ENCODE data around the gene BCAP29.
"Not testable (repeated sequence)": the region's sequence is repeated elsewhere in the genome, so short reads cannot be mapped to it uniquely, and the experiment has no call there.

Gene BCAP29

DNA sequence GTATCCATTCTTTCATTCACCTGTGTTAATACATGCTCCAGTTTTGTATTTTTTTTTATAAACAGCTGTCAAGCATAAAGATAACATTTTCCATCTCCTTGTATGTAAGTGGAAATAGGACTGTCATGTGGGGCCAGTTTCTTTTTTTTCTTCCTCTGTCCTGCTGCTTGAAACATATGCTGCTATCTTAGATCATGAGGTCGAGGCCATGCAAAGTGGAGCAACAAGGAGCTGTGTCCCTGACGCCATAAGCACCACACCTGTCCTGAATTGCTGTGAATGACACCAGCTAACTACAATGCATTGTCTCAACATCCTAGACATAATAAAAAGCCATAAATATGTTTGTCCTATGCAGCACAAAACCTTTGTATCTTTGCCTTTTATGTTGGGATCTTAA, 42.8 kb downstream of the BCAP29 start:
- no peak for DNase-seq (ENCODE audit: low read depth, low spot score)

DNA sequence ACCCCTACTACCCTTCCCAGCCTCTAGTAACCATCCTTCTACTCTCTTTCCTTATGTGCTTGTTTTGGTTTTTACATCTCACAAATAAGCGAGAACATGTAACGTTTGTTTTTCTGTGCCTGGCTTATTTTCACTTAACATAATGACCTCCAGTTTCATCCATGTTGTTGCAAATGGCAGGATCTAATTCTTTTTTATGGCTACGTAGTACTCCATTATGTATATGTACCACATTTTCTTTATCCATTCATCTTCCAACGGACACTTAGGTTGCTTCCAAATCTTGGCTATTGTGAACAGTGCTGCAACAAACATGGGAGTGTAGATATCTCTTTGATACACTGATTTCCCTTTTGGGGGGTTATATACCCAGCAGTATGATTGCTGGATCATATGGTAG, 47.0 kb downstream of the BCAP29 start:
- DNase-seq (ENCODE audit: low read depth, low spot score): no peak

DNA sequence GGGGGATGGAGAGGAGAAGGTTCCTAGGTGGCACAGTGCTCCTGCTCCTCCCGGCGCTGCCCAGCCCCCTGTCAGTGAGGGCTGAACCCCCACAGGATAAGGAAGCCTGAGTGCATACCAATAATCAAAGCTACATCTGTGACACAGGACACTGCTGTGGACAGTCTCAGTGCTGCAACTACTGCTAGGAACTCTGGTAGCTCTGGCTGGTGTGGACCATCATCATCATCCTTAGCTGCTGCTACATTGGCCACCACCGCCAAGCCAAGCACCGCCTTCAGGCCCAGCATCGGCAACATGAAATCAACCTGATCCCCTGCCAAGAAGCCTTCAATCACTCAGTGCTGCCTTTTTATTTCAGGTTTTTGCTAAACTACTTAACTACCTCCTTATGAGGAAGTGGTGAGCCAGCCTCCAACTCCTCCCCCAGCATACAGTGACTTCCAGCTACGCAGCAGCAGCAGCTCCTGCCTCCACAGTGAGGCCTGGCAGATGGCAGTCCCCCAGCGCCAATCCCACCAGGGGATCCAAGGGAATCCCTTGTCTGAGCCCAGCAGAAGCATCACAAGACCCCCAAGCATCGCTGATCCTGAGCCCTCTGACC, 48.5 kb downstream of the BCAP29 start:
- DNase-seq (ENCODE audit: low read depth, low spot score): no peak

GRCh38 chr7:107630342-107630741, 50.3 kb downstream of the BCAP29 start:
- DNase-seq (ENCODE audit: low read depth, low spot score): no peak

DNA sequence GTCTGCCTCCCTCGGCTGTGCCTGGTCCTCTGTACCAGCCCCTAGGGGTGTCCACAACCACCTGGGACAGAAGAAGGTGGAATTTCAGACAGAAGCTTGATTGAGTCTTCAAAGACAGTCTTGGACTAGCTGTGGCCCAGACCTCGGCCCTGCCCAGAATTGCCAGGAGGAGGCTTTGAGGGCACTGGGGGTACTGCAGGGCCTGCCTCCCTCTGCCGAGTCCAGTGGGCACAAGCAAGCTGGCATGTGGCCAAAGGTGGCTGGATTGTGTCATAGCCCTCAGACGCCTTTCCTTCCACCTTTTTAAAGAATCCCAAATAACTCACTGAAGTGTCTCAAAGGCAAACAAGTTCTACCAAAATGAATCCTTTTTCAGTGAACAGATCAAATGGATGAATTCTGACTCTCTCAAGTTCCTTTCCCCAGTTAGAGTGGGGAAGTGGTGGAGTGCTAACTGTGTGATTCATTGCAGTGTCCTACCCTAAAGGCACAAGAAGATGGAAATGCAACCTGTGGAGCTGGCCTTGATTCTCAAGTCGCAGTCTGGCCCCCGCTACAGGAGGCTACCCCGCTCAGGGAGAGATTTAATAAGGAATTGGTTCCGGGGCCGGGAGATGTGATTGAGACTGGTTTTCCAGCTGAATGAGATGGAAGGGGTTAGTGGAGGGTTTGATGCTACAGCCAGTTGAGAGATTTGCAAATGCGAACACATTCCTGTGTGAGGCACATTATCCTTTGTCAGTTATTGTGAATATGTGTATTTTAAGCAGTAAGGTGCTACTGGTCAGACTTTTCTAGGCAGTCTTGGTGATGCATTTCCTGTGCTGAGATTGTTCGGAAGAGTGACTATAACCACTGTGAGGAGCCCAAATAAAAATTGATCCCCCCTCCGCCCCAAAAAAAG, 51.8 kb downstream of the BCAP29 start:
- DNase-seq (ENCODE audit: low read depth, low spot score): no peak

DNA sequence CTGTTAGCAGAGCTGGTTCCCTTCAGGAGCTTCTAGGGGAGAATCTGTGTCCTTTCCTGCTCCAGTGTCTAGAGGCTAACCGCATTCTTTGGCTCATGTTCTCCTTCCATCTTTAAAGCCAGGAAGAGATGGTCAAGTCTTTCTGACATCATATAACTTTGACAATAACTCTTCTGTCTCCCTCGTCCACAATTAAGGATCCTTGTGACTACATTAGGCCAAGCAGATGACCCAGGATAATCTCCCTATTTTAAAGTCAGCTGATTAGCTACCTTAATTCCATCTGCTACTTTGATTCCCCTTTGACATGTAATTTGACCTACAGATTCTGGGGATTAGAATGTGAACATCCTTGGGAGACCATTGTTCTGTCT, 52.4 kb downstream of the BCAP29 start:
- no peak for DNase-seq (ENCODE audit: low read depth, low spot score)

DNA sequence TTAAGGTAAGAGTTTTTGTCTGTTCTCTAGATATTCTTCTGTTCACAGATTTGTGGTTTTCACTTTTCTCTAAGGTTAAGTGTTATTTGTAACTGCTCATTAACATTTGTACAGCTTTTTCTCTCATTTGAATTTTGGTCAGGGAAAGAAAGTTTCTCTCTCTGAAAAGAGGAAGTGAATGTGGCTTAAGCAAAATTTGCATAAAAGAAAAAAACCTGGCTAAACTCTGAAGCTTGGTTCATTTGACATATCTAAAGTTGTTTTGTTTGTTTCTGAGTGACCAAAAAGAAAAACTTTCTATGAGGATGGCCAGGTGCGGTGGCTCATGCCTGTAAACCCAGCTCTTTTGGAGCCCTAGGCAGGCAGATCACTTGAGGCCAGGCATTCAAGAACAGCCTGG, 58.5 kb downstream of the BCAP29 start:
- no peak for DNase-seq (ENCODE audit: low read depth, low spot score)

GRCh38 chr7:107639070-107639469, 59.0 kb downstream of the BCAP29 start:
- DNase-seq (ENCODE audit: low read depth, low spot score): not testable (repeated sequence)

- no peak for DNase-seq (ENCODE audit: low read depth, low spot score)
Observed at GRCh38 chr7:107641676-107642075, 61.6 kb downstream of the BCAP29 start.

DNA sequence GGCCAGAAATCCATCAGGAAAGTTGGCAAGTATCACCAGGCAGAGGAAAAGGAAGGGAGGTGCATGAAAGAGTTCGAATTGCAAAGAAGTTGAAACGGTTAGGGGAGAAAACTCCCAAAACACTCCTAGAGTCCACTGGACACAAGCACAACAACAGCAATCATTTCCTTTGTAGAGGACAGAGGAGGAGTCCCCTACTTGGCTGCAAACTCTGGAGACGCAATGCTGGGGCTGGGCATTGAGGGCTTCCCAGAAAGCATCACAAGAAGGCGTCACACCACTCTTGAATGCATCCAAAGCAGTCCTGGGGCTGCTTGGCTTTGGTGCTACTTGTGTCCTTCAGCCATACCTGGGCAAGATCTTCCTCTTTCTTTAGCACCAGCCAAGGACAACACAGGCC, 62.5 kb downstream of the BCAP29 start:
- no peak for DNase-seq (ENCODE audit: low read depth, low spot score)

- DNase-seq (ENCODE audit: low read depth, low spot score): no peak
Observed at GRCh38 chr7:107643407-107643806, 63.4 kb downstream of the BCAP29 start.

DNA sequence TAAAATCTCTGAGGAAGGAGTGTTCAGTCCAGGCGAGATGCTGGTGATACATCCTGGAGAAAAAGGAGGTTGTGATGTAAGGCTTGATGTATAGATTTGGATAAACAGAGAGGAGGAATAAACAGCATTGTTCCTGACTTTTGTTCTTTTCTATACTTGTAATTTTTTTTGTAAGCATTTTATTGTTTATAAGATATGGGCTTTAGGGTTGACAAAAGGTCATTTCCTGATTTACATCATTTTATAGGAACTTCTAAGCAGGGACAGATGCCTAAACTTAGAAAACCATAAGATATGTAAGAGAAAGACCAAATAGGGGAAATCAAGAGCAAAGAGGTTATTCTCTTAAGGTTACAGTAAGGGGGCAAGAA, 63.9 kb downstream of the BCAP29 start:
- DNase-seq (ENCODE audit: low read depth, low spot score): no peak

GRCh38 chr7:107644309-107644974, 64.4 kb downstream of the BCAP29 start:
- DNase-seq (ENCODE audit: low read depth, low spot score): no peak

GRCh38 chr7:107652642-107653041, 72.6 kb downstream of the BCAP29 start:
- no peak for DNase-seq (ENCODE audit: low read depth, low spot score)

GRCh38 chr7:107658467-107658866, 78.4 kb downstream of the BCAP29 start:
- DNase-seq (ENCODE audit: low read depth, low spot score): no peak

- DNase-seq (ENCODE audit: low read depth, low spot score): no peak
Observed at GRCh38 chr7:107659666-107660065, 79.6 kb downstream of the BCAP29 start.

DNA sequence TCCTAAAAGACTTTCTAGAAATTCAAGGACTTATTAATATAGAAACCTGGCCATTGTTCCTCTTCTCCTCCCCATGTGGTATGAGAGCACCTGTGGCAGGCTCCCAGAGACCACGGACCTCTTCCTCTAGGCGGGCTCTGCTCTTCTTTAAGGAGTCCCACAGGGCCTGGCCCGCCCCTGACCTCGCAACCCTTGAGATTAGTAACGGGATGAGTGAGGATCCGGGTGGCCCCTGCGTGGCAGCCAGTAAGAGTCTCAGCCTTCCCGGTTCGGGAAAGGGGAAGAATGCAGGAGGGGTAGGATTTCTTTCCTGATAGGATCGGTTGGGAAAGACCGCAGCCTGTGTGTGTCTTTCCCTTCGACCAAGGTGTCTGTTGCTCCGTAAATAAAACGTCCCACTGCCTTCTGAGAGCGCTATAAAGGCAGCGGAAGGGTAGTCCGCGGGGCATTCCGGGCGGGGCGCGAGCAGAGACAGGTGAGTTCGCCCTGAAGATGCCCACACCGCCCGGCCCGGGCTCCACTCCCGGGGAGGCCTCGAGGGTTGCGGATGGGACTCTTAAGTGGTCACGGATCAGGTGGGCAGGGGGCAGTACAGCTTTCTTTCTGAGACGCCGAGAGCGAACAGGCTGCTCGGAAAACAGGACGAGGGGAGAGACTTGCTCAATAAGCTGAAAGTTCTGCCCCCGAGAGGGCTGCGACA, 80.5 kb downstream of the BCAP29 start, which contains the start of gene SLC26A4:
Gene SLC26A4 (plus strand): TSS at position 448 of the 700 bp plus-strand sequence. CDS start 814 bp downstream, outside the sequence.
- no peak for DNase-seq (ENCODE audit: low read depth, low spot score)

DNA sequence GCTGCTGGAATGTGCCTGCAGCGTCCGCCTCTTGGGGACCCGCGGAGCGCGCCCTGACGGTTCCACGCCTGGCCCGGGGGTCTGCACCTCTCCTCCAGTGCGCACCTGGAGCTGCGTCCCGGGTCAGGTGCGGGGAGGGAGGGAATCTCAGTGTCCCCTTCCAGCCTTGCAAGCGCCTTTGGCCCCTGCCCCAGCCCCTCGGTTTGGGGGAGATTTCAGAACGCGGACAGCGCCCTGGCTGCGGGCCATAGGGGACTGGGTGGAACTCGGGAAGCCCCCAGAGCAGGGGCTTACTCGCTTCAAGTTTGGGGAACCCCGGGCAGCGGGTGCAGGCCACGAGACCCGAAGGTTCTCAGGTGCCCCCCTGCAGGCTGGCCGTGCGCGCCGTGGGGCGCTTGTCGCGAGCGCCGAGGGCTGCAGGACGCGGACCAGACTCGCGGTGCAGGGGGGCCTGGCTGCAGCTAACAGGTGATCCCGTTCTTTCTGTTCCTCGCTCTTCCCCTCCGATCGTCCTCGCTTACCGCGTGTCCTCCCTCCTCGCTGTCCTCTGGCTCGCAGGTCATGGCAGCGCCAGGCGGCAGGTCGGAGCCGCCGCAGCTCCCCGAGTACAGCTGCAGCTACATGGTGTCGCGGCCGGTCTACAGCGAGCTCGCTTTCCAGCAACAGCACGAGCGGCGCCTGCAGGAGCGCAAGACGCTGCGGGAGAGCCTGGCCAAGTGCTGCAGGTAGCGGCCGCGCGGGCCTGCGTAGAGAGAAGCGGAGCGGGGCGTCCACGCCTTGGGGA, 81.2 kb downstream of the BCAP29 start:
- no peak for DNase-seq (ENCODE audit: low read depth, low spot score)

DNA sequence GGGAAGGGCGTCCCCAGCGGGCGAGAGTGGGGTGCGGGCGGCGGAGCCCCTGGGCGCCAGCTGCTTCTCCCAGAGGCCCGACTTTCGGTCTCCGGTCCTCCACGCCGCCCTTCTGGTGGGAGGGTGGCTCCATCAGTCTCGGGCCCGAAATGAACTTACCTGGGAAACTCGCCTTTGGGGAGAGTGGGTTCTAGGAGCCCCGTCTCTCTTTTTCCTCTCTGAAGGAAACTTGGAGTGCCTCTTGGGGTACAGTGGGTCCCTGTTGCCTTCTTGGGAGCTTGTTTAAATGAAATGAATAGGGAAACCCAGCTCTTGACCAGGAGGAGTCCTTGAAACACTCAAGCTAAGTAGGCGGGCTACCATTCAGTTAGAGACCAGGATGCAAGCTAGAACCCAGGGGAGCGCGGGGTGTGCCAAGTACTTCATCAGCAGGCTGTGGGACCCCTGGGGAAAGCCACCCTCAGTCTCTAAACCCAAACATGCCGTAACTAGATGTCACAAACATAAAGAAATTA, 81.9 kb downstream of the BCAP29 start:
- DNase-seq (ENCODE audit: low read depth, low spot score): no peak

DNA sequence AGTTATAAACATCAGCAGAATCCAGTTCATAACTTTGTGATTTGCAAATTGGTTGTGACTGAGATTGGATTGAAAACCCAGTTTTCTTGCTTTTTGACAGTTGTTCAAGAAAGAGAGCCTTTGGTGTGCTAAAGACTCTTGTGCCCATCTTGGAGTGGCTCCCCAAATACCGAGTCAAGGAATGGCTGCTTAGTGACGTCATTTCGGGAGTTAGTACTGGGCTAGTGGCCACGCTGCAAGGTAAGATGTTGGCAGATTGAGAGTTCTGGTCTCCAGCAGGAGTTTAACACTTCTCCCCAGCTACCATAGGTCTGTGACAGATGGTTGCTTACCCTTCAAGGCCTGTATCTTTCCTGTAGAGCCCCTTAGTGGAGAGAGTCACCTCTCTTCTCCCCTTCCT, 83.2 kb downstream of the BCAP29 start:
- no peak for DNase-seq (ENCODE audit: low read depth, low spot score)

GRCh38 chr7:107666790-107667189, 86.7 kb downstream of the BCAP29 start:
- DNase-seq (ENCODE audit: low read depth, low spot score): no peak

All from brain pericyte (primary cell).